ENCODE measurements around the gene CCDC157. TPM values are rescaled to one million over a fixed set of nuclear protein-coding genes. Genes with fewer than 3 reads are reported as not detected.

CCDC157 gene
- total RNA-seq, 4 donors from 2014 or later: 2.2 to 4.7 (median 3.1) TPM

- no peak for TF ChIP-seq POLR2A (IDR thresholded peaks at IDR 0.05)
- TF ChIP-seq EP300 (IDR thresholded peaks at IDR 0.05): no peak
- peak in 1 of 3 donors; percentile 64 for TF ChIP-seq POLR2AphosphoS5 (IDR thresholded peaks at IDR 0.05)
- Histone ChIP-seq H3K4me1 (peaks cover 98% of the 10 kb centered on the region), H3K36me3 (peaks cover 3% of the 10 kb centered on the region), H3K4me3 (no peak overlapping the region), H3K27ac (peak overlapping the region; percentile 87), H3K9me3 (no peaks in the 10 kb centered on the region), H3K27me3 (no peaks in the 10 kb centered on the region)
- WGBS: 42% methylated on average over 7 of the region's 7 CpGs
- peak in 1 of 2 donors; percentile 80 for DNase-seq (ENCODE audit: low spot score in 2 of 2)
Measured at GRCh38 chr22:30309951-30310741, 46.7 kb upstream of the CCDC157 start.

DNA sequence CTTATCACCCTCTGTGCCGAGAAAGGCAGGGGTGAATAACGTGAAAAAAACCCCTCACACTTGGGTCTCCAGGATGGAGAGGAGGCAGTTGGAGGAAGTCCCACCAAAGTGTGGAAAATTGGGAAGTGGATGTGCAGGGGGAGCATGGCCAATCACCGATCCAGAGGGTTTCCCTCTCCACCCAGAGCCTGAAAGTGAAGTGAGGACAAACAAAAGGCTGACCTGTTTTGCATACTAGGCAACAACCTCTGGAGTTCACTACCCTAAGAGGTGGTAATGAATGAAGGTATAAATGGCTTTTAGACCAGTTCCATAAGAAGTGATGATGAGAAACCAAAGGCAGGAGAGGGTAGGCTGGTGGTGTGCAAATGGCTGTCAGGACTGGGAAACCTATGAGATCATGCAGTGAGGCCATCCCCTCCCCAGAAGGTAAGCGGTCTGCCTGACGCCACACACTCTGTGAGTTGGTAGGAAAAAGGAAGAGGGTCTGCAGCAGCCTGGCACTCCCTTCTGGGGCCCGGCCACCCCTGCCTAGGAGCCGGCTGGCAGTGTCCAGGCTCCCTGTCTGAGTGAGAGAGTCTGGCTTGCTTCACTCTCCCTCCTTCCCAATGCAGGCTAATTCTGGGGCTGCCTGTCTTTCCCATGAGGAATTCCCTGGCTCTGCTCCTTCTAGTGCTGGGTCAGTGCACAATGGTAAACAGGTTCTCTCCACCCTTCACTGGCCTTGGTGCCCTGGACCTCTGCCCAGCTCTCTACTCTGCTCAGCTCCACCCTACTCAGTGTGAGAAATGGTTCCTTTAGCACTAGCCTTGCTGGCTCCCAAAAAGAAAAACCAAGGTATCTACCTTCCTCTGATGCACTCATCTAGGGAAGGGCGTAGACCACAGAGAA lies 45.7 kb upstream of the CCDC157 start:
- peaks cover 3% of the 10 kb centered on the region for H3K36me3 ChIP-seq
- peak in 1 of 2 donors; percentile 81 for DNase-seq (ENCODE audit: low spot score in 2 of 2)
- TF ChIP-seq CTCF (IDR thresholded peaks at IDR 0.05) (no peak), EP300 (IDR thresholded peaks at IDR 0.05) (no peak), POLR2A (IDR thresholded peaks at IDR 0.05) (no peak), POLR2AphosphoS5 (IDR thresholded peaks at IDR 0.05) (no peak)
- peak overlapping the region; percentile 87 for H3K27ac ChIP-seq
- 53% methylated on average over 8 of the region's 8 CpGs for WGBS
- H3K4me1 ChIP-seq: peaks cover 98% of the 10 kb centered on the region
- no peaks in the 10 kb centered on the region for H3K27me3 ChIP-seq
- no peaks in the 10 kb centered on the region for H3K9me3 ChIP-seq
- peak overlapping the region; percentile 8 for H3K4me3 ChIP-seq

- H3K4me3 ChIP-seq: no peak overlapping the region
Measured at GRCh38 chr22:30312053-30312452, 44.8 kb upstream of the CCDC157 start.

DNA sequence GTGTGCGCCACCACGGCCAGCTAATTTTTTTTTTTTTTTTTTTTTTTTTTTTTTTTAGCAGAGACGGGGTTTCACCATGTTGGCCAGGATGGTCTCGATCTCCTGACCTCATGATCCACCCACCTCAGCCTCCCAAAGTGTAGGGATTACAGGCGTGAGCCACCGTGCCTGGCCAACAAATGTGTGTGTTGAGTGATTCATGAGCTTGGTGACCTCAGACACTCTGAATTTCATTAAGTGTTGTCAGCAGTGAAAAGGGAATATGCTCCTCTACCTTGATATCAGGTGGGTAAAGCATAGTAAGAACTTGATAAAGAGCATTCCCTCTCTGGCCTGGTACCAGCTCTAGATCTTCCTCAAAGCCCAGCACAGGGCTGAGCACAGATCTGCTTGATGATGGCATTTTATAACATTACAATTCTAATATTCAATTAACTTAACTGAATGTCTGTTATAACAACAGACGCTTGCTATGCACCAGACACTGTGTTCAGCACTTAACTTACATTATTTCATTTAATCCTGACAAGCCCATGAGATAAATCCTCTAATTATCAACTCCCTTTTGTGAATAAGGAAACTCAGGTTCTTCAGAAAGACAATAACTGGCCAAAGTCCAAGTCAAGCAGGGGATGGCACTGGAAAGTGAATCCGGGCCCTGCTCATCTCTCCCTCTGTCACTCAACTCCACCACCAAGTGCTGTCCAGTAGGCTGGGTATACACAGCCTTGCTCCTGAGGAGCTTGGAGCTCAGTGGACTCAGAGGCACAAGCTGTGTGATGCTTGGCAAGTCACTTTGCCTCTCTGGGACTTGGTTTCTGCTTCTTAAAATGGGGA lies 43.1 kb upstream of the CCDC157 start:
- Histone ChIP-seq H3K9me3 (no peaks in the 10 kb centered on the region), H3K36me3 (peaks cover 5% of the 10 kb centered on the region), H3K4me1 (peaks cover 98% of the 10 kb centered on the region), H3K27me3 (no peaks in the 10 kb centered on the region), H3K4me3 (no peak overlapping the region), H3K27ac (peak overlapping the region; percentile 5)
- 85% methylated on average over 4 of the region's 8 CpGs for WGBS
- DNase-seq (ENCODE audit: low spot score in 2 of 2): no peak
- TF ChIP-seq POLR2A (IDR thresholded peaks at IDR 0.05) (no peak), CTCF (IDR thresholded peaks at IDR 0.05) (no peak), POLR2AphosphoS5 (IDR thresholded peaks at IDR 0.05) (no peak), EP300 (IDR thresholded peaks at IDR 0.05) (no peak)

More at GRCh38 chr22:30312053-30312452, 44.8 kb upstream of the CCDC157 start:
- Histone ChIP-seq H3K9me3 (no peaks in the 10 kb centered on the region), H3K27me3 (no peaks in the 10 kb centered on the region), H3K36me3 (peaks cover 3% of the 10 kb centered on the region), H3K27ac (peak overlapping the region; percentile 87), H3K4me1 (peaks cover 98% of the 10 kb centered on the region)
- 48% methylated on average over 6 of the region's 6 CpGs for WGBS
- DNase-seq (ENCODE audit: low spot score in 2 of 2): no peak
- TF ChIP-seq POLR2AphosphoS5 (IDR thresholded peaks at IDR 0.05) (no peak), CTCF (IDR thresholded peaks at IDR 0.05) (no peak), EP300 (IDR thresholded peaks at IDR 0.05) (no peak), POLR2A (IDR thresholded peaks at IDR 0.05) (no peak)

DNA sequence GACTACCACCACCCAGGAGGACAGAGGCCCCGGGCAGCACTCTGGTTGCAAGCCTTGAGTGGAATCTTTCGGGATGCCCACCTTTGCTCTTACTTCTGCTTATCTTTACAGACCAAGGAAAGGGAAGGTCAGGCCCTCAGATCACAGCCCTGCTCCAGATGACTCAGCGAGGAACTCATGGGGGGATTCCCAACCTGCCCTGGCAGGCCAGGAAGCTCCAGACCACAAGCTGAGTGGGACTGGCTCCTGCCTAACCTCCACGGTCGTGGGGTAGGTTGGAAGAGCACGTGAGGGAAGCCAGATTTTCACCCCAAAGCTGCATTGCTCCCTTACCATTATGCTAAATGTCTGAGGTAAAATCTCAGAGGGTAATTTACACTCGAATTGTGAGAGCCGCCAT lies 41.9 kb upstream of the CCDC157 start:
- Histone ChIP-seq H3K27me3 (no peaks in the 10 kb centered on the region), H3K9me3 (no peaks in the 10 kb centered on the region), H3K27ac (peak overlapping the region; percentile 5), H3K36me3 (peaks cover 10% of the 10 kb centered on the region), H3K4me1 (peaks cover 98% of the 10 kb centered on the region), H3K4me3 (no peak overlapping the region)
- WGBS: 86% methylated on average over 4 of the region's 8 CpGs
- no peak for DNase-seq (ENCODE audit: low spot score in 2 of 2)
- TF ChIP-seq POLR2AphosphoS5 (IDR thresholded peaks at IDR 0.05) (no peak), POLR2A (IDR thresholded peaks at IDR 0.05) (no peak), CTCF (IDR thresholded peaks at IDR 0.05) (no peak), EP300 (IDR thresholded peaks at IDR 0.05) (no peak)

All from suprapubic skin (tissue), 4 donors.